K562 (cell line): Measurements from ENCODE around the gene PAIP2. TPM values are rescaled to one million over a fixed set of nuclear protein-coding genes. Genes with fewer than 3 reads are reported as not detected.

Experiments used
- ARID3B ChIP-seq: fragments of 250-450 bp; sonication (Bioruptor Pico); IDR thresholded peaks from 2 replicates; pipeline ENCODE4 v1.4.0; 2020; ENCODE audit warnings: borderline replicate concordance
- BHLHE40 ChIP-seq: IDR thresholded peaks from 2 replicates; pipeline ENCODE4 v1.6.1; 2011; ENCODE audit warnings: low read length, improper control_type of control experiment
- COPS2 ChIP-seq: fragments of 450-650 bp; conservative IDR thresholded peaks from 2 replicates; pipeline ENCODE4 v1.6.1; 2016; ENCODE audit warnings: mild to moderate bottlenecking, moderate library complexity
- CREB3 ChIP-seq: fragments of 450-650 bp; conservative IDR thresholded peaks from 2 replicates; pipeline ENCODE4 v1.6.1; 2016; ENCODE audit warnings: missing genetic modification characterization, low read depth, mild to moderate bottlenecking, missing compliant biosample characterization, moderate library complexity
- CREM ChIP-seq: IDR thresholded peaks from 2 replicates; pipeline ENCODE4 v1.6.1; 2014; ENCODE audit warnings: antibody characterized with exemption, low read depth
- DPF2 ChIP-seq: fragments of 450-650 bp; IDR thresholded peaks from 2 replicates; pipeline ENCODE4 v1.6.1; 2016
- FOXK1 ChIP-seq: sonication (generic); formaldehyde crosslinking; IDR thresholded peaks from 2 replicates; pipeline ENCODE4 v1.8.0; 2022; ENCODE audit warnings: missing genetic modification reagents, mild to moderate bottlenecking, borderline replicate concordance
- GTF2F1 ChIP-seq: IDR thresholded peaks from 2 replicates; pipeline ENCODE4 v1.6.1; 2011; ENCODE audit warnings: low read depth, low read length, improper control_type of control experiment
- KAT7 ChIP-seq: sonication (generic); formaldehyde crosslinking; IDR thresholded peaks from 2 replicates; pipeline ENCODE4 v1.8.0; 2022; ENCODE audit warnings: missing genetic modification reagents, mild to moderate bottlenecking, borderline replicate concordance
- NELFE ChIP-seq: IDR thresholded peaks from 2 replicates; pipeline ENCODE4 v1.6.1; 2011; ENCODE audit warnings: mild to moderate bottlenecking; ENCODE audit not compliant: insufficient read depth, insufficient read length
- NKRF ChIP-seq: fragments of 450-650 bp; IDR thresholded peaks from 2 replicates; pipeline ENCODE4 v1.6.1; 2016; ENCODE audit warnings: borderline replicate concordance
- PCBP1 ChIP-seq: fragments of 200-400 bp; formaldehyde crosslinking; IDR thresholded peaks from 2 replicates; pipeline ENCODE4 v1.6.1; 2018; ENCODE audit warnings: mild to moderate bottlenecking, low read depth, low read length; ENCODE audit not compliant: poor library complexity, severe bottlenecking
- PHF8 ChIP-seq: fragments of 200-600 bp; sonication (generic); IDR thresholded peaks from 2 replicates; pipeline ENCODE4 v1.6.1; 2012; ENCODE audit warnings: mixed run types, mild to moderate bottlenecking, inconsistent platforms, low read length, moderate library complexity, borderline replicate concordance
- PHTF2 ChIP-seq: fragments of 250-450 bp; sonication (Bioruptor Pico); IDR thresholded peaks from 2 replicates; pipeline ENCODE4 v1.5.0; 2021; ENCODE audit warnings: mild to moderate bottlenecking
- PTBP1 ChIP-seq: fragments of 200-400 bp; formaldehyde crosslinking; IDR thresholded peaks from 2 replicates; pipeline ENCODE4 v1.6.1; 2017; ENCODE audit warnings: low read depth, low read length
- RAD51 ChIP-seq: fragments of 450-650 bp; IDR thresholded peaks from 2 replicates; pipeline ENCODE4 v1.7.1; 2016; ENCODE audit warnings: low read depth, mild to moderate bottlenecking, borderline replicate concordance
- RBFOX2 ChIP-seq: fragments of 200-400 bp; formaldehyde crosslinking; IDR thresholded peaks from 2 replicates; pipeline ENCODE4 v1.6.1; 2017; ENCODE audit warnings: low read depth, mild to moderate bottlenecking, low read length, moderate library complexity
- RBM34 ChIP-seq: fragments of 200-400 bp; formaldehyde crosslinking; IDR thresholded peaks from 2 replicates; pipeline ENCODE4 v1.6.1; 2018; ENCODE audit warnings: low read length, borderline replicate concordance; ENCODE audit not compliant: insufficient read depth
- SFPQ ChIP-seq: fragments of 200-400 bp; formaldehyde crosslinking; IDR thresholded peaks from 2 replicates; pipeline ENCODE4 v1.6.1; 2017; ENCODE audit warnings: mild to moderate bottlenecking, low read depth, low read length, moderate library complexity
- U2AF2 ChIP-seq: fragments of 200-400 bp; formaldehyde crosslinking; optimal IDR thresholded peaks from 2 replicates; pipeline ENCODE3; 2017; ENCODE audit warnings: low read depth, mild to moderate bottlenecking, low read length
- ZNF696 ChIP-seq: fragments of 250-450 bp; sonication (Bioruptor Pico); conservative IDR thresholded peaks from 2 replicates; pipeline ENCODE4 v1.4.0; 2020; ENCODE audit warnings: mild to moderate bottlenecking, moderate library complexity
- polyA plus RNA-seq, 8 experiments: library from polyadenylated mRNA; depleted of rRNA in 4 of 8; stranded (reverse) in 5 of 8; unstranded in 3 of 8; fragments of >200 nt; fragmentation: Nextera tagmentation in 2 of 8; fragmentation: Illumina TruSeq in 1 of 8; extraction: Ambion mirVana in 2 of 8; extraction: Trizol in 1 of 8; gene quantifications; 2 replicates each; pipeline versions ENCODE4 v1.2.1 to v1.2.3, GENCODE V29; 2011 to 2014; ENCODE audit warnings: inconsistent platforms in 1 of 8, missing spikeins in 1 of 8
- total RNA-seq, 7 experiments: library from RNA; depleted of rRNA in 6 of 7; stranded (reverse); fragments of >200 nt in 6 of 7; fragmentation: Illumina TruSeq in 2 of 7; extraction: Trizol in 2 of 7; gene quantifications; 2 replicates each; pipeline versions ENCODE4 v1.2.1 to v1.2.3, GENCODE V29; 2011 to 2021; ENCODE audit warnings: low replicate concordance in 1 of 7

Gene PAIP2
- total and polyA plus RNA-seq, 9 of the 15 experiments (the other 6 are each of a cell fraction or from before 2014, with no cell fraction given), result 78.3 to 187 (median 128) TPM

GRCh38 chr5:139294374-139295165 lies 47.1 kb upstream of the PAIP2 start (continued):
- 0 out of 2 replicates have a peak, but pooled peaks have one; percentile 58 for TF ChIP-seq NKRF
- peak; percentile 75 for TF ChIP-seq RBFOX2
- 0 out of 2 replicates have a peak, but pooled peaks have one; percentile 27 for TF ChIP-seq CREM
- no peak for TF ChIP-seq RBM34
- no peak for TF ChIP-seq PHTF2
- no peak for TF ChIP-seq FOXK1 (CRISPR knock-in tag)
- no peak for TF ChIP-seq PTBP1
- TF ChIP-seq PCBP1, result no peak
- TF ChIP-seq COPS2, result no peak
- no peak for TF ChIP-seq DPF2
- no peak for TF ChIP-seq RAD51
- 0 out of 2 replicates have a peak, but pooled peaks have one; percentile 34 for TF ChIP-seq GTF2F1
- no peak for TF ChIP-seq CREB3 (tag)
- no peak for TF ChIP-seq U2AF2
- TF ChIP-seq ZNF696, result no peak
- TF ChIP-seq KAT7 (CRISPR knock-in tag), result no peak
- TF ChIP-seq NELFE, result no peak
- TF ChIP-seq PHF8, result no peak
- TF ChIP-seq SFPQ, result no peak
- no peak for TF ChIP-seq ARID3B (CRISPR knock-in tag)
- TF ChIP-seq BHLHE40, result no peak
